Keratinocyte (primary cell): ENCODE data around the gene GNB4.

Experiments
- EZH2 ChIP-seq: IDR thresholded peaks from one replicate; pipeline ENCODE4 v1.6.1; 2012; ENCODE audit warnings: inconsistent platforms, mild to moderate bottlenecking, low read length, moderate library complexity
- TF ChIP-seq, protein P1 (sequence below), 3 experiments: IDR thresholded peaks in 1 of 3; conservative IDR thresholded peaks in 1 of 3; optimal IDR thresholded peaks in 1 of 3; 2 replicates in 2 of 3; 3 replicates in 1 of 3; pipeline versions ENCODE3 to v1.5.1; 2011; ENCODE audit warnings: low read length in 3 of 3, mild to moderate bottlenecking in 3 of 3, moderate library complexity in 2 of 3, control low read depth in 1 of 3, inconsistent platforms in 1 of 3; ENCODE audit not compliant: insufficient read depth in 2 of 3; ENCODE audit errors: extremely low read depth in 1 of 3

DNA sequence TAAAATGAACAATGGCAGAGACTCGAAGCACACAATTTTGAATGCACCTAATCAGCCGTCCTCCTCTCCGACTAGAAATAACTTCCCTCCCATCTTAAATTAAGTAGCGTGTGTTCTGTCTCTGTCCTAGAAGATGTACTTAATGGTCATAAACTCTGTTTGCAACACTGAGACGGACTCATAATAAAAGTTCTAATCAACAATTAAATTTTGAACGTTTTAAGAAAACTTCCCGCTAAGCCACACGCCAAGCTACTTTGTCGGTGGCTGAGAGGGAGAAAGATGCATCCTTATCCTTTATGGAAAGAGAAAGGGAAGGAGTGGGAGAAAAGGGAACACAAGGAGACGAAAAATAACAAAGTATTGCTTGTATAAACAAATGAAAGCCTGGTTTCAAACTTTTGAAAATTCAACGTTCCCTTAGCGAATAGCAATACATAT is 989 bp downstream of the GNB4 start:
- TF ChIP-seq, protein P1, sequence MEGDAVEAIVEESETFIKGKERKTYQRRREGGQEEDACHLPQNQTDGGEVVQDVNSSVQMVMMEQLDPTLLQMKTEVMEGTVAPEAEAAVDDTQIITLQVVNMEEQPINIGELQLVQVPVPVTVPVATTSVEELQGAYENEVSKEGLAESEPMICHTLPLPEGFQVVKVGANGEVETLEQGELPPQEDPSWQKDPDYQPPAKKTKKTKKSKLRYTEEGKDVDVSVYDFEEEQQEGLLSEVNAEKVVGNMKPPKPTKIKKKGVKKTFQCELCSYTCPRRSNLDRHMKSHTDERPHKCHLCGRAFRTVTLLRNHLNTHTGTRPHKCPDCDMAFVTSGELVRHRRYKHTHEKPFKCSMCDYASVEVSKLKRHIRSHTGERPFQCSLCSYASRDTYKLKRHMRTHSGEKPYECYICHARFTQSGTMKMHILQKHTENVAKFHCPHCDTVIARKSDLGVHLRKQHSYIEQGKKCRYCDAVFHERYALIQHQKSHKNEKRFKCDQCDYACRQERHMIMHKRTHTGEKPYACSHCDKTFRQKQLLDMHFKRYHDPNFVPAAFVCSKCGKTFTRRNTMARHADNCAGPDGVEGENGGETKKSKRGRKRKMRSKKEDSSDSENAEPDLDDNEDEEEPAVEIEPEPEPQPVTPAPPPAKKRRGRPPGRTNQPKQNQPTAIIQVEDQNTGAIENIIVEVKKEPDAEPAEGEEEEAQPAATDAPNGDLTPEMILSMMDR (optimal IDR thresholded peaks at IDR 0.05 in 1 of 3, IDR thresholded peaks at IDR 0.05 in 1 of 3, conservative IDR thresholded peaks at IDR 0.05 in 1 of 3; ENCODE audit: extremely low read depth in 1 of 3, insufficient read depth in 2 of 3, low read length in 3 of 3) = no peak
- TF ChIP-seq EZH2 = no peak
